Endothelial cell of umbilical vein (primary cell): ENCODE results near the gene CLSTN2. TPM values are rescaled to one million over a fixed set of nuclear protein-coding genes. Genes with fewer than 3 reads are reported as not detected.

Experiments used
- BruUV-seq: library from RNA; stranded (reverse); fragments of 400-500 nt; replicated peaks from 2 replicates; lab custom pipeline; 2021; lab: Mats Ljungman, UMichigan
- CTCF ChIA-PET: fragments of 300-600, 350-600 bp; sonication (Branson Sonifier 250); formaldehyde crosslinking; loops from one replicate; lab custom pipeline; 2021; ENCODE audit warnings: antibody characterized with exemption, inconsistent platforms; lab: Charles Lee
- POLR2A ChIA-PET: fragments of 300-600, 350-600 bp; sonication (Branson Sonifier 250); formaldehyde crosslinking; loops from one replicate; lab custom pipeline; 2021; ENCODE audit warnings: antibody characterized with exemption, inconsistent platforms; lab: Charles Lee
- DNase-seq: peaks from one replicate; pipeline ENCODE4 v3.0.0-alpha.2; 2011; ENCODE audit warnings: low read depth, low spot score
- FAIRE-seq: peaks from 2 replicates; lab custom pipeline; 2011; peaks lifted over from hg19 to GRCh38; lab: Jason Lieb, UNC
- H2AFZ ChIP-seq: 2 replicates; pipeline ENCODE4 v1.6.0; 2012; ENCODE audit warnings: low read depth, low read length, control low read depth, inconsistent platforms
- H3K27ac ChIP-seq: 2 replicates; pipeline ENCODE4 v1.5.1; 2011; ENCODE audit warnings: low read depth, mild to moderate bottlenecking, control low read depth, low read length, moderate library complexity; ENCODE audit not compliant: insufficient read depth
- H3K27me3 ChIP-seq, 2 experiments: 2 replicates each; pipeline versions ENCODE4 v1.6.0 to v1.6.1; 2011; ENCODE audit warnings: low read length in 2 of 2, mixed read lengths in 1 of 2; ENCODE audit not compliant: control insufficient read depth in 2 of 2, insufficient read depth in 2 of 2
- H3K36me3 ChIP-seq, 2 experiments: 2 replicates in 1 of 2; 3 replicates in 1 of 2; pipeline ENCODE4 v1.5.1; 2011; ENCODE audit warnings: low read length in 2 of 2, mild to moderate bottlenecking in 1 of 2, moderate library complexity in 1 of 2; ENCODE audit not compliant: control insufficient read depth in 2 of 2, insufficient read depth in 2 of 2; ENCODE audit errors: extremely low read depth in 1 of 2
- H3K4me1 ChIP-seq: 3 replicates; pipeline ENCODE4 v1.5.1; 2011; ENCODE audit warnings: mild to moderate bottlenecking, low read length; ENCODE audit not compliant: control insufficient read depth, insufficient read depth; ENCODE audit errors: extremely low read depth
- H3K4me2 ChIP-seq: 2 replicates; pipeline ENCODE4 v1.6.1; 2011; ENCODE audit warnings: low read length, control low read depth, mixed read lengths; ENCODE audit not compliant: insufficient read depth
- H3K4me3 ChIP-seq, 3 experiments: fragments of 200-600 bp in 1 of 3; sonication (generic), shearing (Covaris generic) in 1 of 3; replicated peaks in 1 of 3; 2 replicates each; pipeline ENCODE4 v1.5.1; 2011 to 2016; ENCODE audit warnings: control low read depth in 3 of 3, low read length in 3 of 3, mild to moderate bottlenecking in 2 of 3, inconsistent platforms in 1 of 3, low read depth in 1 of 3, moderate library complexity in 1 of 3; ENCODE audit not compliant: insufficient read depth in 1 of 3
- H3K79me2 ChIP-seq: 2 replicates; pipeline ENCODE4 v1.6.0; 2012; ENCODE audit warnings: low read length, inconsistent platforms; ENCODE audit not compliant: control insufficient read depth, insufficient read depth
- H3K9ac ChIP-seq: replicated peaks from 2 replicates; pipeline ENCODE3; 2011; ENCODE audit warnings: low read length, control low read depth; ENCODE audit not compliant: insufficient read depth; ENCODE audit errors: extremely low read depth
- H3K9me1 ChIP-seq: replicated peaks from 3 replicates; pipeline ENCODE4 v1.6.0; 2011; ENCODE audit warnings: mild to moderate bottlenecking, low read length; ENCODE audit not compliant: control insufficient read depth, insufficient read depth; ENCODE audit errors: extremely low read depth
- H3K9me3 ChIP-seq: replicated peaks from 2 replicates; pipeline ENCODE4 v1.5.1; 2012; ENCODE audit warnings: low read length, inconsistent platforms; ENCODE audit not compliant: control insufficient read depth, insufficient read depth
- H4K20me1 ChIP-seq: replicated peaks from 2 replicates; pipeline ENCODE3; 2011; ENCODE audit warnings: mild to moderate bottlenecking, low read length; ENCODE audit not compliant: control insufficient read depth, insufficient read depth; ENCODE audit errors: extremely low read depth
- GATA2 ChIP-seq: IDR thresholded peaks from 2 replicates; pipeline ENCODE4 v1.7.0; 2011; ENCODE audit warnings: low read depth, mild to moderate bottlenecking, moderate library complexity, mixed read lengths, low read length; ENCODE audit not compliant: insufficient read length, insufficient read depth
- JUN ChIP-seq: IDR thresholded peaks from 2 replicates; pipeline ENCODE4 v1.6.1; 2011; ENCODE audit warnings: borderline replicate concordance, low read depth; ENCODE audit not compliant: insufficient read length, insufficient read depth
- POLR2A ChIP-seq: IDR thresholded peaks from 2 replicates; pipeline ENCODE4 v1.6.1; 2012; ENCODE audit warnings: low read depth, mild to moderate bottlenecking, control low read depth, low read length
- POLR2AphosphoS5 ChIP-seq: IDR thresholded peaks from 2 replicates; pipeline ENCODE4 v1.6.1; 2012; ENCODE audit warnings: low read depth, mild to moderate bottlenecking, control low read depth, low read length, moderate library complexity; ENCODE audit not compliant: insufficient read depth
- dilution Hi-C: fragments of 300-500 bp; cut with MboI; formaldehyde crosslinking; loops from one replicate; pipeline ENCODE4 v1.15.0; 2019; ENCODE audit warnings: low sequenced_read_pairs; ENCODE audit not compliant: extremely low pct_ligation_motif_present
- intact Hi-C: fragments of 100-400 bp; cut with micrococcal nuclease; formaldehyde crosslinking; loops from one replicate; pipeline ENCODE4 v1.10.0; 2022
- polyA plus RNA-seq, 4 experiments: library from polyadenylated mRNA; depleted of rRNA in 3 of 4; stranded (reverse) in 3 of 4; unstranded in 1 of 4; fragments of >200 nt; gene quantifications; 2 replicates each; pipeline versions ENCODE4 v1.2.1 to v1.2.3, GENCODE V29; 2011 to 2012; ENCODE audit warnings: missing spikeins in 1 of 4
- total RNA-seq: library from RNA; stranded (reverse); gene quantifications from 2 replicates; pipeline ENCODE4 v1.2.3, GENCODE V29; 2021

Gene CLSTN2
- total and polyA plus RNA-seq, 2 donors (not counting 3 experiments of a cell fraction or from before 2014, with no cell fraction given) = 0.26 to 0.38 TPM

DNA sequence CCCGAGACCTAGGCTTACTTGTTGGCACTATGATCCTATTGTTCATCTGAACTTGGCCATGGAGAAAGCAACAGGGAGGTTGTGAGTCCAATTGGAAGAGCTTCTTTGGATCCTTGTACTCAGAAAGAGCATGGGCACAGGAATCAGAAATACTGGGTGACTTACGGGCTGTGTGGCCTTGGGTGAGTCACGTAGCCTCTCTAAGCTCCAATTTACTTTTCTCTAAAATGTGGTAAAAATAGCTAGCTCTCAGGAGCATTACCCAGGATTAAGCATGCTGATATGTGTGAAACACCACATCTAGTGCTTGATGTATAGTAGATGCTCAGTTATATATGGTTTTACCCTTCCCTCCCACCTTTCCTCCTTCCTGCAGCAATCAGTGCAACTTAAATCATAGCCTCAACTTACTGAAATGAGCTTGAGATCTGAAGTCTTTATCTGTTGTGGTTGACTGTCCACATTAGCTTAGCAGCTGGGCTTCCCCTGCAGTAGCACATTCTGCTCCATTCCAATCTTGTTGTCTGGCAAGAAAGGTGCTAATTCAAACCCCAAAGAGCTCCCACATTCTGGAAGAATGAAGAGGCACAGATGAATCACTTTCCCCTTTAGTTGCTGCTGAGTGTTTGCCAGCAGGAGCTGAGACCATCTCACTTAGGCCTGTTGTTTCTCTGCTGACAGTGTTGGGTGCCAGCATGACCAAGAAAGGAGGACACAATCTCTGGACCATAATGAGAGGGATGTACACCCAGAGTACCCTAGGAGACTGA, 443.8 kb downstream of the CLSTN2 start:
- no peak overlapping the region for H3K9ac ChIP-seq
- no TSS peak for BruUV-seq
- CTCF ChIA-PET = interaction anchor here (0.6 kb wide), 1 partner anchor 111 kb away, joined by 3 read pairs; no protein-coding TSS in a partner anchor
- no peak for TF ChIP-seq POLR2A
- no peak overlapping the region for H2AFZ ChIP-seq
- no peaks in the 10 kb centered on the region for H3K79me2 ChIP-seq
- intact Hi-C loops = no loop called here
- no peak overlapping the region for H3K4me2 ChIP-seq
- H3K36me3 ChIP-seq = no peaks in the 10 kb centered on the region
- no peaks in the 10 kb centered on the region for H3K27me3 ChIP-seq
- H3K27ac ChIP-seq = no peak overlapping the region
- no peaks in the 10 kb centered on the region for H4K20me1 ChIP-seq
- no peaks in the 10 kb centered on the region for H3K9me3 ChIP-seq
- no peaks in the 10 kb centered on the region for H3K9me1 ChIP-seq
- dilution Hi-C loops = no loop called here
- POLR2A ChIA-PET = no interaction called here
- FAIRE-seq (no peak), DNase-seq (no peak)
- H3K4me1 ChIP-seq = no peaks in the 10 kb centered on the region
- no peak overlapping the region for H3K4me3 ChIP-seq

DNA sequence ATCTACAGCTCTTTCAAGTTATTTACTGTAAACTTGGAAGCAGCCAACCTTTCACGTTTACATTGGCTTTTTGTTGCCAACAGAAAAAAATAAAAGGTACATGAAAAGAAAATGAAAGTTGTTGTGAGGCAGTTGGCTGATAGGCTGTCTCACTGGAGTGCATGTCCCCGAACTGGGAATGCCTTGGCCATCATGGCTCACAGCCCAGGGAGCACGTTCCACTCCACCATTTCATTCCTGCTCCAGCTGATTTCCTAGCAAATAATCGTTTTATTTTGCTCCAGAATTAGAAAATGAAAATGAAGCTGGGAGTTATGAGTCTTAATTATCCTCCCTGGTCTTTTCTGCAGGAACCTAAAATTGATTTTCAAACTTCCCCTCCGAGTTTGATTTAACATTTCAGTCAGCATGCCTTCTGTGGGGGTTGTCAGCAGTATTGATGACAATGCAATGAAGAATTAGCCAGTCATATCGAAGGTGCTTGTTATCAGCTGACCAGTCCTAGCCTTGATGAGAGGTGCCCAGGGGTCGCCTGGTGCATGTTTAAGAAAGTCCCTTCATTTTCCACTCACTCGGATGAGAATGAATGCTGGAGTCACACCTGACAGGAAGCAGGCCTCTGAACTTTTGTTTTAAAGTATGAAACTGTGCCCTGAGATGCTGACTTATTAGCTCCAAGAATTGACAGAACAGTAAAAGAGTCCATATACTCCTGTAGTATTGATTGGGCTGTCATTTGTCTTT, 449.2 kb downstream of the CLSTN2 start:
- Histone ChIP-seq H3K4me2 (no peak overlapping the region), H3K79me2 (no peaks in the 10 kb centered on the region), H3K9me3 (no peaks in the 10 kb centered on the region), H3K4me3 (no peak overlapping the region), H3K27ac (no peak overlapping the region), H3K9me1 (no peaks in the 10 kb centered on the region), H4K20me1 (no peaks in the 10 kb centered on the region), H2AFZ (no peak overlapping the region), H3K4me1 (no peaks in the 10 kb centered on the region), H3K27me3 (no peaks in the 10 kb centered on the region), H3K9ac (no peak overlapping the region), H3K36me3 (no peaks in the 10 kb centered on the region)
- no TSS peak for BruUV-seq
- no peak for FAIRE-seq
- DNase-seq = no peak
- TF ChIP-seq POLR2AphosphoS5 (no peak), GATA2 (no peak), JUN (no peak)
- intact Hi-C loops = no loop called here
- POLR2A ChIA-PET = no interaction called here
- dilution Hi-C loops = no loop called here
- CTCF ChIA-PET = no interaction called here
